ENCODE measurements around the gene IGFLR1.
A peak's percentile ranks its signal among the peaks of the same experiment; 100 is the strongest.

The IGFLR1 gene

DNA sequence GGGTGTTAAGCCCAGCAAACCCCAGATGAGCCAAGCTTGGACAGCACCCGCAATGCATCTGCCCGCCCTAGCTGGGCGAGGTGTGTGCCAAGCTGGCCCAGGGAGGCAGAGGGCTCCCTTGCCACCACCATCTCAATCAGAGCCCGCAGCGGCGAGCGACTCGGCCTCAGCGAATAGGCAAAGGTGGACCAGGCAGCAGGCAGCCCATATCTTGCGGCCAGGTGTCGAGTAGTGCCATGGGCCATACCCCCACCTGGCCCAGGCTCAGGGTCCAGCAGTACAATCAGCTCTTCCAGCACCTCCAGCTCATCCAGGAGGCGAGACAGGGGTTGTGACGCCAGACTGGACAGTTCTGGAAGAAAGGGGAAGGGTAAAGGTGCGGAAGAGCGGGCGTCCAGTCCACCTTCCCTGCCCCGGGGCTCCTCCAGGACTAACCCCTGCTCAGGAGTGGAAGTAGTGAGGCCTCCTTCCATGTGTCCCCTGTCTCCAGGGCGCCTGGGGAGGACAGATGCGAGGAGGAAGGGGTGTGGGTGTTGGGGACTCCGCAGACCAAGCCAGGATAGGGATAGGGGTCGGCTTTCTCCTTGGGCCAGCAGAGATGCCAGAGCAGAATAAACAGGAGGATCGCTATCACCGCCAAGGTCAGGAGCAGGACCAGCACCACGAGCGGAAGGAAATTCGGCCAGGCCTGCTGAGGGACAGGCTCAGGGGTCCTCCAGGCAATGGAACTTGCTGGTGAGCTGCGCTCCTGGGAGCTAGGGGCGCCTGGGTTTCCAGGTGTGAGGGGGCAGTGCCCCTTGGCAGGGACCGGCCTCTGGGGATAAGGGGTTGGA is 2.8 kb downstream of the IGFLR1 start:
- peaks cover 4% of the 10 kb centered on the region for H3K36me3 ChIP-seq (ENCODE audit: control insufficient read depth, insufficient read depth, low read length)
- H3K9me3 ChIP-seq (ENCODE audit: control insufficient read depth, low read length) = no peaks in the 10 kb centered on the region
- H3K4me1 ChIP-seq (ENCODE audit: control insufficient read depth, insufficient read depth, low read length) = peaks cover 17% of the 10 kb centered on the region
- H3K4me3 ChIP-seq (ENCODE audit: low read length) = peak overlapping the region; percentile 69
- H3K27me3 ChIP-seq (ENCODE audit: control insufficient read depth, insufficient read depth, low read length) = no peaks in the 10 kb centered on the region
- no peak overlapping the region for H3K9ac ChIP-seq (ENCODE audit: low read length)

DNA sequence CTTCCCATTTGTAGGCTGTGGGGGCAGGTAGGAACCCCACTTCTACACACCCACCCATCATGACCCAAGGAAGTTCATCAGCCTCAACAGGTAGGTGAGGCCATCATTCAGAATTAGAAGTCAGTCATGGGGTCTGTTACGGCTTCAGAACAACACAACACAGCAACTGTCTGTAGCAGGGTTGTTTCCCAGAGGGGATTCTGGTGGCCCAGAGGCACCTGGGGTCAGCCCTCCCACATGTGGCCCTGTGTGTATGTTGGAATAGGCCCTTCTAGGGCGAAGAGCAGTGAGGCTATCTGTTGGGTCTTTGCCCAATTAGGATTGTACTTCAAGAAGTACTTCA is 3.4 kb downstream of the IGFLR1 start:
- Histone ChIP-seq H3K9me3 (ENCODE audit: control insufficient read depth, low read length) (no peaks in the 10 kb centered on the region), H3K27me3 (ENCODE audit: control insufficient read depth, insufficient read depth, low read length) (no peaks in the 10 kb centered on the region), H3K36me3 (ENCODE audit: control insufficient read depth, insufficient read depth, low read length) (peaks cover 6% of the 10 kb centered on the region), H3K9ac (ENCODE audit: low read length) (no peak overlapping the region), H3K4me3 (ENCODE audit: low read length) (no peak overlapping the region), H3K4me1 (ENCODE audit: control insufficient read depth, insufficient read depth, low read length) (peaks cover 11% of the 10 kb centered on the region)

DNA sequence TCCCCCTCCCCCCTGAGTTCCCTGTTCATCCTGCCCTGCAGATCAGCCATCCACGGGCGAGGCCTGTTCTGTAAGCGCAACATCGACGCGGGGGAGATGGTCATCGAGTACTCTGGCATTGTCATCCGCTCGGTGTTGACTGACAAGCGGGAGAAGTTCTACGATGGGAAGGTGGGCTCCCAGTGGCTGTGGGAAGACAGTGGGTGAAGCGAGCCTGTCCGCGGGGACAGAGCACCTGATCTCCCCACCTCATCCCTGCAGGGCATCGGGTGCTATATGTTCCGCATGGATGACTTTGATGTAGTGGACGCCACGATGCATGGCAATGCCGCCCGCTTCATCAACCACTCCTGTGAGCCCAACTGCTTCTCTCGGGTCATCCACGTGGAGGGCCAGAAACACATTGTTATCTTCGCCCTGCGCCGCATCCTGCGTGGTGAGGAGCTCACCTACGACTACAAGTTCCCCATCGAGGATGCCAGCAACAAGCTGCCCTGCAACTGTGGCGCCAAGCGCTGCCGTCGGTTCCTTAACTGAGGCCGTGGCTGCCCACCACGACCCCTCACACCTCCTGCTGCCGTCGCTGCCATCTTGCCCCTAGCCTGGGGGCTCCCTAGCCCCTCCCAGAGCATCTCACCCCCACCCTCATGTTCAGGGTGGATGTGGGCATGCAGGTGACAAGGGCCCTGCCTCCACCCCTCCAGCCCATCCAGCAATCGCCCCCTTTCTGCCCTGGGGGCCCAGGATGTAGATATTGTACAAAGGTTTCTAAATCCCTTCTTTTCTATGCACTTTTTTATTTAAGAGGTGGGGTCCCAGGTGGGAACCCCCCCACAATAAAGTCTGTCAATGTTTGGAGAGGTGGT is 4.0 kb downstream of the IGFLR1 start:
- Histone ChIP-seq H3K4me3 (ENCODE audit: low read length) (no peak overlapping the region), H3K36me3 (ENCODE audit: control insufficient read depth, insufficient read depth, low read length) (peaks cover 10% of the 10 kb centered on the region), H3K27me3 (ENCODE audit: control insufficient read depth, insufficient read depth, low read length) (no peaks in the 10 kb centered on the region), H3K9ac (ENCODE audit: low read length) (no peak overlapping the region), H3K4me1 (ENCODE audit: control insufficient read depth, insufficient read depth, low read length) (peaks cover 8% of the 10 kb centered on the region), H3K9me3 (ENCODE audit: control insufficient read depth, low read length) (no peaks in the 10 kb centered on the region)

DNA sequence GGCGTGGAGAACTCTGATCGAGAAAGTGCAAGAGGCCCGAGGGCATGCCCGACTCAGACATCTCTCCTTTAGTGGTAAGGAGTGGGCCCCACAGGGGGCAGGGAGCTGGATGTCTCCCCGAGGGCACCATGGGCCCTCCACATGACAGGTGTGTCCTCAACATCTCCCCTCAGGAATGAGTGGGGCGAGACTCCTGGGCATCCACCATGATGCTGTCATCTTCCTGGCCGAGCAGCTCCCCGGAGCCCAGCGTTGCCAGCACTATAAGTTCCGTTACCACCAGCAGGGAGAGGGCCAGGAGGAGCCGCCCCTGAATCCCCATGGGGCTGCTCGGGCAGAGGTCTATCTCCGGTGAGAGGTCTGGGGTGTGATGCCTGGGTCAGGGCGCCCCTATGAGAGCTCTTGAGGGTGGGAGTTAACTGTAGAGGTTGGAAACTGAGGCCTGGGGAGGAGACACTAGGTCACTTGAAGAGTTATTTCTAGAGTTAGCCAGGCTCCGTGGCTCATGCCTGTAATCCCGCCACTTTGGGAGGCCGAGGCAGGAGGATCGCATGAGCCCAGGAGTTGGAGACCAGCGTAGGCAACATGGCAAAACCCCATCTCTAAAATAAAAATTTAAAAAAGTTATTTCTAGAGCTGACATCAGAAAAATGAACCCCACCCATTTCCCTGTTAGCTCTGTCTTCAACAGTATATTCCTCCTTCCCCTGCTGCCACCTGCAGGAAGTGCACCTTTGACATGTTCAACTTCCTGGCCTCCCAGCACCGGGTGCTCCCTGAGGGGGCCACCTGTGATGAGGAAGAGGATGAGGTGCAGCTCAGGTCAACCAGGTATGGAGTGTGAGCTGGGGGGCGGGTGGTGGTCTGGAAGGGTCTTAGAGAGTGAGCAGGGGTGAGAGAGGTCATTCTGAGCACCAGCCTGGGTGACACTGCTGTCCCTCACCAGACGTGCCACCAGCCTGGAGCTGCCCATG is 5.1 kb downstream of the IGFLR1 start:
- H3K9ac ChIP-seq (ENCODE audit: low read length) = no peak overlapping the region
- H3K9me3 ChIP-seq (ENCODE audit: control insufficient read depth, low read length) = no peaks in the 10 kb centered on the region
- peaks cover 10% of the 10 kb centered on the region for H3K36me3 ChIP-seq (ENCODE audit: control insufficient read depth, insufficient read depth, low read length)
- no peaks in the 10 kb centered on the region for H3K27me3 ChIP-seq (ENCODE audit: control insufficient read depth, insufficient read depth, low read length)
- H3K4me3 ChIP-seq (ENCODE audit: low read length) = no peak overlapping the region
- H3K4me1 ChIP-seq (ENCODE audit: control insufficient read depth, insufficient read depth, low read length) = peaks cover 8% of the 10 kb centered on the region

DNA sequence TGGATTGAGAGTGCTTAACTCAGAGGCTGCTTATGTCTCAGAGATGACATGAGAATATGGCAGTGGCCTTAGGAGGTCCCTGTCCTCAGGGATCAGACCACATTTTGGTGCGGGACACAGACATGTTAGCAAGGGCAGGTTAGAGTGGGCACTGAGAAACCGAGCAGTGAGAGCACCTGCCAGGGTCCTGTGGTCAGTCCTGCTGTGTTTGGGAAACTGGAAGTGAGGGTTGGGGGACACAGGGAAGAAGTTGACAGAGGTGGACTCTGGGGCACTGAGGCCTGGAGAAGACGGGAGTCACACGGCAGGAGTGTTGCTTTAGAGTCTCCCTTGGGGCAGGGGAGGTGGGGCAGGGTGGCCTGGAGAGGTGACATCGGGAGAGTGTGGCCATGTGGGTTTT is 7.4 kb downstream of the IGFLR1 start:
- Histone ChIP-seq H3K27me3 (ENCODE audit: control insufficient read depth, insufficient read depth, low read length) (no peaks in the 10 kb centered on the region), H3K4me1 (ENCODE audit: control insufficient read depth, insufficient read depth, low read length) (peaks cover 14% of the 10 kb centered on the region), H3K36me3 (ENCODE audit: control insufficient read depth, insufficient read depth, low read length) (peaks cover 16% of the 10 kb centered on the region), H3K9ac (ENCODE audit: low read length) (no peak overlapping the region), H3K4me3 (ENCODE audit: low read length) (no peak overlapping the region), H3K9me3 (ENCODE audit: control insufficient read depth, low read length) (no peaks in the 10 kb centered on the region)

- H3K9ac ChIP-seq (ENCODE audit: low read length) = no peak overlapping the region
- H3K36me3 ChIP-seq (ENCODE audit: control insufficient read depth, insufficient read depth, low read length) = peaks cover 21% of the 10 kb centered on the region
- H3K27me3 ChIP-seq (ENCODE audit: control insufficient read depth, insufficient read depth, low read length) = no peaks in the 10 kb centered on the region
- no peak overlapping the region for H3K4me3 ChIP-seq (ENCODE audit: low read length)
- H3K9me3 ChIP-seq (ENCODE audit: control insufficient read depth, low read length) = no peaks in the 10 kb centered on the region
- peaks cover 9% of the 10 kb centered on the region for H3K4me1 ChIP-seq (ENCODE audit: control insufficient read depth, insufficient read depth, low read length)
Observed at GRCh38 chr19:35734273-35734672, 8.0 kb downstream of the IGFLR1 start.

GRCh38 chr19:35733180-35734125 is 8.8 kb downstream of the IGFLR1 start:
- no peaks in the 10 kb centered on the region for H3K27me3 ChIP-seq (ENCODE audit: control insufficient read depth, insufficient read depth, low read length)
- peaks cover 24% of the 10 kb centered on the region for H3K36me3 ChIP-seq (ENCODE audit: control insufficient read depth, insufficient read depth, low read length)
- H3K9ac ChIP-seq (ENCODE audit: low read length) = no peak overlapping the region
- H3K4me3 ChIP-seq (ENCODE audit: low read length) = no peak overlapping the region
- H3K9me3 ChIP-seq (ENCODE audit: control insufficient read depth, low read length) = no peaks in the 10 kb centered on the region
- peaks cover 9% of the 10 kb centered on the region for H3K4me1 ChIP-seq (ENCODE audit: control insufficient read depth, insufficient read depth, low read length)

- Histone ChIP-seq H3K9ac (ENCODE audit: low read length) (no peak overlapping the region), H3K4me1 (ENCODE audit: control insufficient read depth, insufficient read depth, low read length) (peaks cover 9% of the 10 kb centered on the region), H3K36me3 (ENCODE audit: control insufficient read depth, insufficient read depth, low read length) (peaks cover 27% of the 10 kb centered on the region), H3K27me3 (ENCODE audit: control insufficient read depth, insufficient read depth, low read length) (no peaks in the 10 kb centered on the region), H3K4me3 (ENCODE audit: low read length) (no peak overlapping the region), H3K9me3 (ENCODE audit: control insufficient read depth, low read length) (no peaks in the 10 kb centered on the region)
Observed at GRCh38 chr19:35732540-35733179, 9.6 kb downstream of the IGFLR1 start.

DNA sequence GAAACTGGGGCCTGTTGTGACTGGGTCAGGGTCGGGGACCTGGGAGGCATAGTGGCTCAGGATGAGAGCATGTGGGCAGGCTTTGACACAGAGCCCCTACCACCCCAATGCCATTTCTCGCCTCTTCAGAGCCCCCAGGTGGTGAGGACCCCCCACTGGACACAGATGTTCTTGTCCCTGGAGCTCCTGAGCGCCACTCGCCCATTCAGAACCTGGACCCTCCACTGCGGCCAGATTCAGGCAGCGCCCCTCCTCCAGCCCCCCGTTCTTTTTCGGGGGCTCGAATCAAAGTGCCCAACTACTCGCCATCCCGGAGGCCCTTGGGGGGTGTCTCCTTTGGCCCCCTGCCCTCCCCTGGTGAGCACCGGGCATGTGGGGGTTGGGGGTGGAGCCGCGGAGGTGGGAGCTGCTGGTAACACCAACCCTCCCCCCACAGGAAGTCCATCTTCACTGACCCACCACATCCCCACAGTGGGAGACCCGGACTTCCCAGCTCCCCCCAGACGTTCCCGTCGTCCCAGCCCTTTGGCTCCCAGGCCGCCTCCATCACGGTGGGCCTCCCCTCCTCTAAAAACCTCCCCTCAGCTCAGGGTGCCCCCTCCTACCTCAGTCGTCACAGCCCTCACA is 10.4 kb downstream of the IGFLR1 start:
- peaks cover 9% of the 10 kb centered on the region for H3K4me1 ChIP-seq (ENCODE audit: control insufficient read depth, insufficient read depth, low read length)
- H3K9ac ChIP-seq (ENCODE audit: low read length) = no peak overlapping the region
- H3K4me3 ChIP-seq (ENCODE audit: low read length) = no peak overlapping the region
- no peaks in the 10 kb centered on the region for H3K27me3 ChIP-seq (ENCODE audit: control insufficient read depth, insufficient read depth, low read length)
- no peaks in the 10 kb centered on the region for H3K9me3 ChIP-seq (ENCODE audit: control insufficient read depth, low read length)
- H3K36me3 ChIP-seq (ENCODE audit: control insufficient read depth, insufficient read depth, low read length) = peaks cover 29% of the 10 kb centered on the region

DNA sequence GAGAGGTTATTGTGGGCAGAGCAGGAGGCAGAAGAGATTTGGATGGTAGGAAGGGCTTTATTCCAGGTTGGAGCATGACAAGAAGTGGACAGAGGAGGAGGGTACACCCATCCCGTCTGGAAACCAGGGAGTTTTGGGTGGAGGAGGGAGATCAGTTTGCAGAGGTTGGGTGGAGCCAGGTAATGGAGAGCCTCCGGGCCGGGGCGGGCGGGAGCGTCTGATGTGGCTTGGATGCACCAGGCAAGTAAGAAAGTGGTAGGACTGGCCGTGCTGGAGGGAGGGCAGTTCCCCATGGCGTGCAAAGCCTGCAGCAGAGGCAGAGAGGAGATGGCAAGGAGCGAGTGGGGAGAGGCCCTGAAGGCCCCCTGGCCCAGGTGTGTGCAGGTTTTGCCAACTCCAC is 10.9 kb downstream of the IGFLR1 start:
- peaks cover 25% of the 10 kb centered on the region for H3K36me3 ChIP-seq (ENCODE audit: control insufficient read depth, insufficient read depth, low read length)

More for the DNA sequence above, 10.9 kb downstream of the IGFLR1 start:
- Histone ChIP-seq H3K27me3 (ENCODE audit: control insufficient read depth, insufficient read depth, low read length) (no peaks in the 10 kb centered on the region), H3K4me1 (ENCODE audit: control insufficient read depth, insufficient read depth, low read length) (peaks cover 9% of the 10 kb centered on the region), H3K9me3 (ENCODE audit: control insufficient read depth, low read length) (no peaks in the 10 kb centered on the region), H3K9ac (ENCODE audit: low read length) (peak overlapping the region; percentile 39), H3K4me3 (ENCODE audit: low read length) (no peak overlapping the region)

All from mucosa of stomach (tissue), 1 donor.